Activated naive CD4-positive, alpha-beta T cell treated with anti-CD3 and anti-CD28 coated beads, Interleukin-2, amount 50 U/mL, for 16 hours (primary cell): ENCODE data around the gene TBCB.
"Not testable (repeated sequence)": the region's sequence is repeated elsewhere in the genome, so short reads cannot be mapped to it uniquely, and the experiment has no call there.

Experiments used
- DNase-seq: peaks from one replicate; pipeline ENCODE4 v3.0.0-alpha.2; 2020

TBCB gene

DNA sequence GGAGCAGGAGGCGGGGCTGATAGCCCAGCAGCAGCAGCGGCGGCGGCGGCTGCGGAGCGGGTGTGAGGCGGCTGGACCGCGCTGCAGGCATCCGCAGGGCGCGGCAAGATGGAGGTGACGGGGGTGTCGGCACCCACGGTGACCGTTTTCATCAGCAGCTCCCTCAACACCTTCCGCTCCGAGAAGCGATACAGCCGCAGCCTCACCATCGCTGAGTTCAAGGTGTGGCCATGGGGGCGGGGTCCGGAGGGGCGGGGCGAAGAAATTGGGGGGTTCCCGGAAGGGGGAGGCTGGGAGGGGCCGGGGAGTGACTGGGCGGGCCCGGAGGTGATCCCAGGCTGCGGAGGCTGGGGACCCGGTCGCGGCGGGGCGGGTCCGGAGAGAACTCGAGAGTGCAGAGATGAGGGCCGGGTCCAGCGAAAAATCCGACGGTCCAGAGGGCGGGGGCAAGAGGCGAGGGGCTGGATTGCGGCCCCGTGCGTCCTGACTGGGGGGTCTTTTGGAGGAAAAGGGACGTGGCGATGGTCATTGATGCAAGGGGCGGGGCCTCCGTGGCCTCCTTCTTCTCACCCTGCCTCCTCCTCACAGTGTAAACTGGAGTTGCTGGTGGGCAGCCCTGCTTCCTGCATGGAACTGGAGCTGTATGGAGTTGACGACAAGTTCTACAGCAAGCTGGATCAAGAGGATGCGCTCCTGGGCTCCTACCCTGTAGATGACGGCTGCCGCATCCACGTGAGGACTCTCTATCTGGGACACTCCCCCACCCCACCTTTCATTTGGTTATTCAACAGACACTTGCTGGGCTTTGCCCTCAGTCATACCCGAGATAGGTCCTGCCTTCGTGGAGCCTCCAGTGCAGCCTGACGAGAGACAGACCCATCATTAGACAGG, at the start of gene TBCB:
Gene TBCB (plus strand): TSS at position 16 of the 891 bp plus-strand sequence. CDS start 93 bp downstream, at position 109.
- DNase-seq, result peak; percentile 88

GRCh38 chr19:36067681-36068080, 47.6 kb upstream of the TBCB start:
- DNase-seq, result no peak

DNA sequence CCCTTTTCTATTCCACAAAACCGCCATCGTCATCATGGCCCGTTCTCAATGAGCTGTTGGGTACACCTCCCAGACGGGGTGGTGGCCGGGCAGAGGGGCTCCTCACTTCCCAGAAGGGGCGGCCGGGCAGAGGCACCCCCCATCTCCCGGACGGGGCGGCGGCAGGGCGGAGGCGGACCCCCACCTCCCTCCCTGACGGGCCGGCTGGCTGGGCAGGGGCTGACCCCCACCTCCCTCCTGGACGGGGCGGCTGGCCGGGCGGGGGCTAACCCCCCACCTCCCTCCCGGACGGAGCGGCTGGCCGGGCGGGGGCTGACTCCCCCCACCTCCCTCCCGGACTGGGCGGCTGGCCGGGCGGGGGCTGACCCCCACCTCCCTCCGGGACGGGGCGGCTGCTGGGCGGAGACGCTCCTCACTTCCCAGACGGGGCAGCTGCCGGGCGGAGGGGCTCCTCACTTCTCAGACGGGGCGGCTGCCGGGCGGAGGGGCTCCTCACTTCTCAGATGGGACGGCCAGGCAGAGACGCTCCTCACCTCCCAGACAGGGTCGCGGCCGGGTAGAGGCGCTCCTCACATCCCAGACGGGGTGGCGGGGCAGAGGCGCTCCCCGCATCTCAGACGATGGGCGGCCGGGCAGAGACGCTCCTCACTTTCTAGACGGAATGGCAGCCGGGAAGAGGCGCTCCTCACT, 46.3 kb upstream of the TBCB start:
- DNase-seq, result not testable (repeated sequence)

DNA sequence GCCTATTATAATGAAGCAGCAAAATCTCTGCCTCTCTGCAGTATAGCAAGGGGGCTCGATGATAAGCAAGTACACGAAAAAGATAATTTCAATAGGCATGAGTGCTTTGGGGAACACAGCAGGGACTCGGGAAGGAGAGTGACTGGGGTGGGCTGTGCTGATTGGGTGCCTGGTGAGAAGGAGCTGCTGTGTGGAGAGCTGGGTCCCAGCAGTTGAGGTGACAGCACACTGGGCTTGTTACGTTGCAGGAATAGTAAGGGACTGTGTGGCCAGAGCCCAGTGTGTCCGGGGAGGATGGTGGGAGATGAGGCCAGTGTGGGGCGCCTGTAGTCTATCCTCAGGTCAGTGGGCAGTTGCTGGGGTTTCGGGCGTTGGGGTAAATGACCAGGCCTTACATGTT, 43.2 kb upstream of the TBCB start:
- DNase-seq, result no peak

DNA sequence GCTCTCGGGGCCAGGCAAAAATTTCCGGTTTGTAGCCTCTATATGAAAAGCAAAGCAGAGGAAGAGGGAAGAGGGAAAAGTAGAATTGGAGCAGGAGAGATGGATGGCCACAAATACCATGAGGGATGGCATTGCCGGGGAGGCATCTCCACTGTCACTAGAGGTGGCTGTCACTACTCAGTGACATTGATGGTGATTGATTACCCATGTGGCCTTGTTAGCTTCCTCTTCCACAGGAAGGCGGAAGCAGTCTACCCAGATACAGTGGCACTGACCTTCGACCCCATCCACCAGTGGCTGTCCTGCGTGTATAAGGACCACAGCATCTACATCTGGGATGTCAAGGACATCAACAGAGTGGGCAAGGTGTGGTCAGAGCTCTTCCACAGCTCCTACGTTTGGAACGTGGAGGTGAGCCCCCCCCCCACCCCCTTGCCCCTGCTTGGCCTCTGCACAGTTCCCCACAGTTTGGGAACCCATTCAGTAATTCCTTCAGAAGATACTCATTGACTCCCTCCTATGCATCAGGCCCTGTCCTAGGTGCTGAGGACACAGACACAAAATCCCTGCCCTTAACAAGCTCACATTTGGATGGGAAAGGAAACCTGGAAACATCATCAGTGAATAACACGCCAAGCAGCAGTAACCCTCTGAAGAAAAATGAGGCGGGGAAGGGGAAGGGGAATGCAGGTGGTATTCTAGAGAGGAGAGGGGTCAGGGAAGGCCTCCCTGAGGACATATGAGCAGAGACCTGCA, 42.0 kb upstream of the TBCB start:
- DNase-seq, result no peak

- no peak for DNase-seq
Observed at GRCh38 chr19:36079389-36079945, 35.8 kb upstream of the TBCB start.

GRCh38 chr19:36081385-36081784, 33.9 kb upstream of the TBCB start:
- DNase-seq, result no peak

- DNase-seq, result no peak
Observed at GRCh38 chr19:36081894-36082293, 33.4 kb upstream of the TBCB start.

- DNase-seq, result no peak
Observed at GRCh38 chr19:36082916-36083315, 32.4 kb upstream of the TBCB start.

- DNase-seq, result no peak
Observed at GRCh38 chr19:36084231-36085009, 30.8 kb upstream of the TBCB start.

DNA sequence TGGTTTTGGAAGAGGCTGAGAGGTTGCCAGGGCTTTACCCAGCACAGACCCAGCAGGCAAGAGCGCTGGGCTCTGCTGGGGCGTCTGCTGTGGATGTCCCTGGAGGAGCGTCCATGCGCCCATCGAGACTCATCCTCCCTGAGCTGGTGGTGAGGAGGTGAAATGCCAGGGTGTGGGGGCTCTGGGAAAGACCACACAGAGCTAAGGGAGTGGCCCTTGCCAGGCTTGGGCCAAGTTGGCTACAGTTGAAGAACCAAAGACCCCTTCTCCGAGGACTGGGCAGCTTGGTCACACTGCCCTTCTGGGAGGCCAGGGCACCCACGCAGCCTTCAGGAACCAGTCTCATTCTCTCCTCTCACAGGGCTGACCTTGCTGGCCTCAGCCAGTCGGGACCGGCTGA, 28.9 kb upstream of the TBCB start:
- DNase-seq, result no peak

- no peak for DNase-seq
Observed at GRCh38 chr19:36089847-36090246, 25.4 kb upstream of the TBCB start.

GRCh38 chr19:36090910-36091695, 24.2 kb upstream of the TBCB start:
- no peak for DNase-seq

DNA sequence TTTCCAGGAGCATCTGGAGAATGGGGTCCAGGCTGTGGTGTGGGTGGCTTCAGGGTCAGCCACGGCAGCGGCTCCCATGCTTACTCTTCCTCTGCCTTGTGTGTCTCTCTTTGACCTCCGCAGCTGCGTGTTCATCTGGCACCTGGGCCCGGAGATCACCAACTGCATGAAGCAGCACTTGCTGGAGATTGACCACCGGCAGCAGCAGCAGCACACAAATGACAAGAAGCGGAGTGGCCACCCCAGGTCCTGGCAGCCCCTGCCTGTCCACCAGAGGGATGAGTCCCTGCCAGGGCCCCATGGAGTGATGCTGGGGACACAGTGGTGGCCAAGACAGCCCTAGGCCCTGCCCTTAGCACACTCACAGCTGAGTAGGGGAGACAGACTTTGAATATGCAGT, 22.7 kb upstream of the TBCB start:
- DNase-seq, result no peak

- no peak for DNase-seq
Observed at GRCh38 chr19:36093146-36093662, 22.1 kb upstream of the TBCB start.

DNA sequence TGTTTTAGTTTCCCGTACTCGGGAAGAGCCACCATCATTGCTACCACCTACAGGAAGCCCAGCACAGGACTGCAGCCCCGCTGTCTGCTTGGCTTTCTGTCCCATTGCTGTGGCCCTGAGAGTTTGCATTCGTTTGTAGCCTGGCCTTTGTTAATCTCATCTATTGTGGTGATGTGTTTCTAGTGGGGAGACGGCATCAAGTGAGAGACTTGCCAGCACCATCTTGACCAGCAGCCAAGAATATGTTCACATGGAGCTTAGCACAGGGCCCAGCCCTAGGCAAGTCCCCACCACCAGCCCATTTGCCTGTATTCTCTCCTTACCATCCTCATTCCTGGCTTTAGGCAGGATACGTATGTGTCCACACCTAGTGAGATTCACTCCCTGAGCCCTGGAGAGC, 21.6 kb upstream of the TBCB start:
- no peak for DNase-seq

DNA sequence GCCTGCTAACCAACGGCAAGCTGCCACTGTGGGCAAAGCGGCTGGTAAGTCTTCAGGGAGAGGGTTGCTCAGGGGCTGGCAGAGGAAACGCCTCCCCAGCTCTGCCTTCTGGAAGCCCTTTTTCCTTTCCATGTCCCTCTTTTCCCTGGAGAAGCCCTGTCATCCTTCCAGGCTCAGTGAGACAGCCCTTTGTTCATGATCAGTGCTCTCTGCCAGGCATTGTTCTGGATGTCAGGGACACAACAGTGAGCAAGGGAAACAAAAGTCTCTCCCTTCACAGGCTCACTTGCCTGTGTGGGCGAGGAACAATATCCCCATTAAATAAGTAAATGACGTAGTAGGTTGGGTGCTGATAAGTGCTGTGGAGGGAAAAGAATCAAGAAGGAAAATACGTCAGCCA, 18.2 kb upstream of the TBCB start:
- DNase-seq, result no peak

- DNase-seq, result no peak
Observed at GRCh38 chr19:36099166-36099785, 16.0 kb upstream of the TBCB start.

GRCh38 chr19:36100476-36100875, 14.8 kb upstream of the TBCB start:
- DNase-seq, result no peak

DNA sequence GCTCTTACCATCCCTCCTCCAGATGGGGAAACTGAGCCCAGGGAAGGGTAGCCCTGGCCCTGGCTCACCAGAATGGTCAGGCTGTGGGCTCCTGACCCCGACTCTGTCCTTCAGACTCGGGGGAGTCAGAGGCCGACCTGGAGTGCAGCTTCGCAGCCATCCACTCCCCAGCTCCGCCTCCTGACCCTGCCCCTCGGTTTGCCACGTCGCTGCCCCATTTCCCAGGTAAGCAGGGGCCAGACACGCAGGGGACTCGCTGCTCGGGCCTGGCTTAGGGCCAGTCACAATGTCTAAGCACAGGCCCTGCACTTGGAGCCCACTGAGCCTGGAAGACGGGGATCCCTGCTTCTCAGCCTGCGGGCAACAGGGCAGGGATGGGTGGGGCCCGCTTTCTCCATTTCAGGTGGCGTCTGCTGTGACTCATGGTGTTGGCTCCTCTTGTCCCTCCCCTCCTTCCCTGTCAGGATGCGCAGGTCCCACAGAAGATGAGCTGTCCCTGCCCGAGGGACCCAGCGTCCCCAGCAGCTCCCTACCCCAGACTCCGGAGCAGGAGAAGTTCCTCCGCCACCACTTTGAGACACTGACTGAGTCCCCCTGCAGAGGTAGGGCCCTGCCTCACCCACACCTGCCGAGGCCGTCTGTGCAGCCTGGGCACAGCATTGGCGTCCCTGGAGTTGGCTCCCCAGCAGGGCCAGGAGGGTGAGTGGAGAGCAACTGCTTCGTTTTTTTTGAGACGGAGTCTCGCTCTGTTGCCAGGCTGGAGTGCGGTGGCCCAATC, 13.5 kb upstream of the TBCB start:
- DNase-seq, result no peak
